CD4-positive, alpha-beta T cell treated with Interferon gamma for 1 hour (primary cell): ENCODE measurements around the gene CCR9.
A peak's percentile ranks its signal among the peaks of the same experiment; 100 is the strongest.
"Not testable (repeated sequence)": the region's sequence is repeated elsewhere in the genome, so short reads cannot be mapped to it uniquely, and the experiment has no call there.

Experiments
- DNase-seq: peaks from one replicate; pipeline ENCODE4 v3.0.0-alpha.2; 2020

The CCR9 gene, protein sequence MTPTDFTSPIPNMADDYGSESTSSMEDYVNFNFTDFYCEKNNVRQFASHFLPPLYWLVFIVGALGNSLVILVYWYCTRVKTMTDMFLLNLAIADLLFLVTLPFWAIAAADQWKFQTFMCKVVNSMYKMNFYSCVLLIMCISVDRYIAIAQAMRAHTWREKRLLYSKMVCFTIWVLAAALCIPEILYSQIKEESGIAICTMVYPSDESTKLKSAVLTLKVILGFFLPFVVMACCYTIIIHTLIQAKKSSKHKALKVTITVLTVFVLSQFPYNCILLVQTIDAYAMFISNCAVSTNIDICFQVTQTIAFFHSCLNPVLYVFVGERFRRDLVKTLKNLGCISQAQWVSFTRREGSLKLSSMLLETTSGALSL

DNA sequence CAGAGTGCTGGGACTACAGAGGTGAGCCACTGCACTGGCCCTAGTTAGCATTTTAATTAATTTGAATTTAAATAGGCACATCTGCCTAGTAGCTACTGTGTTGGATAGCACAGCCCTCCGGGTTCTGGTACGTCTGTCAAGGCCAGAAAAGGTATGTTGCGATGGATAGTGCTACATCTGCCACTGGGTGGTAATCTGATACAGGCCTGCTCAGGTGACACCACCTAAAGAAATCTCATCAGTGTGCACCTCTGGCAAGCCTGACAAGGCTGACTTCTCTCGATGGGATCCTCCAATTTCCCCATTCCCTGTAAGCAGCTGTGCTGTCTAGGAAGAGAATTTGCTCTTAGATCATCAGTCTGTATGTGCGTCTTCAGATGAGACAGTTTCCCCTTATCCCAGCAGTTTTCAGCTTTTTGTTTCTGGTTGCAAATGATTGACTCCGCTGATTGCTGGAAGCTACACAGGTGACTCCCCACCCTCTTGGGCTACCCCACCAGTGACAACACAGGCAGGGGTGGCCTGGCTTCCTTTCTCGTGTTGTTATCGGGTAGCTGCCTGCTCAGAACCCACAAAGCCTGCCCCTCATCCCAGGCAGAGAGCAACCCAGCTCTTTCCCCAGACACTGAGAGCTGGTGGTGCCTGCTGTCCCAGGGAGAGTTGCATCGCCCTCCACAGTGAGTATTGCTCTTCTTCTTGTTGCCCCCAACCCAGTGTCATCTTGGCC is at the start of gene CCR9:
CCR9 (plus strand) TSS at position 565 of the 727 bp plus-strand sequence. CDS start 8,391 bp downstream, outside the sequence.
- no peak for DNase-seq

DNA sequence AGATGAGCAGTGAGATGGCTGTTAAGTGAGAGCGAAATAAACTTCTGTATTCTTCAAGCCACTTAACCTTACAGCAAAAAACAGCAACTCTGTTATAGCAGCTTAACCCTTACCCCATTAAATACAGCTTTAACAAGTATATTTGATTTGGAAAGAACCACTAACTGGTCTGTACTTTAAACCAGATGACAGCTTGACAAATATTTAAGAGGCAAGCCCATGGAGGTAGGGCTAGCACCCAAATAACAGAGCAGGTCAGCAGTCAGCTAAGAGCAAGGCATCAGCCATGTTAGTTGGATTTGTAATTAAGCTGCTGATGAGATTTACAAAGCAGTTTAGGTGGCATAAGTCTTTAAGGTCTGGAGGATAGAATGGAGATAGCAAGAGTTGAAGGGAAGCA is 47.9 kb upstream of the CCR9 start:
- no peak for DNase-seq

DNA sequence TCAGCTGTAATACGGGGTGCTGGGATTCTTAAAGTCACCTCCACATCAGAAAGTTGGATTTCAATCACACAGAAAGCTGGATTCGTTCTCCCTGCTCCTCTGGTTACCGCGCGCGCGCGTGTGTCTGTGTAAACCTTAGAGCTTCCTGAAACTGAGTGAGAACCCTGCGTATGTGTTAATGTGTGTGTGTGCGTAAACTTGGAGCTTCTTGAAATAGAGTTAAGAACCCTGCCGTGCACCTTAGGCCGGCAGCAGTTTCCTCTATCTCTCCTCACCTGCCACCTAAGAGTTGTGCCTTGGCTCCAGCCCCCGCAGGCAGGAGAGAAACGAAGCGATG is 45.0 kb upstream of the CCR9 start:
- no peak for DNase-seq

DNA sequence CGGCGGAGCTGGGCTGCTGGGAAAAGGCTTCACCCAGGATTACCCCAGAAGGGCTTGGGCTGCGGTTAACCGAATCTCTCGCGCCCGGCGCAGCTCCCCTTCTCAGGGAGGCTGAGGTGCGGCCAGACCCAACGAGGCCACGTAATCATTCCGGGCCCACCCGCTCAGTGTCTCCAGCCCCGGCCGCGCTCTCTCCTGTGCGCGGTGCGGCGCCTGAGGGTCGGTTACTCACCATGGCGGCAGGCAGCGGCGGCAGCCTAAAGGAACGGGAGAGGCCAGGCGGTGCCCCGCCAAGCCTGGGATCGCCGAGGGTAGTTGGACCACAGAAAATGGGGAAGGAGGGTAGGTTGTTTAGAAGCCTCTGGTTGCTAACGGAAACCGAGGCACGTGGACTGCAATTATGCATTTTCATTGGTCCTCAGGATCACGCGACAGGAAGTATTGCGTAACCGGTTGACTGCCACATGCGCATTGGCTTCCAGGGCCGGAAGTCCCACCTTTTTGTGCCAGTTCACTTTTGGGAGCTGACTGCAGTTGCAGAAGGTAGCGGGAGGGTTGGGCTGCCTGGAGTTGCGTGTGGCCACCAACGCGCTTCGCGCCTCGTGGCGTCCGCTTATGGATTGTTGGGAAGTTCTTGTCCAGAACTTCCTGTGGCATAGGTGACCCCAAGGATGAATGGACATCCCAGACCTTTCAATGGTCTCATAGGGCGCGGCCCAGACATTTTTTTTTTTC is 44.4 kb upstream of the CCR9 start, which contains the start of gene LZTFL1:
LZTFL1 (minus strand) TSS at position 363 of the 735 bp plus-strand sequence; CDS start at position 235, 128 bp downstream.
- peak; percentile 93 for DNase-seq

DNA sequence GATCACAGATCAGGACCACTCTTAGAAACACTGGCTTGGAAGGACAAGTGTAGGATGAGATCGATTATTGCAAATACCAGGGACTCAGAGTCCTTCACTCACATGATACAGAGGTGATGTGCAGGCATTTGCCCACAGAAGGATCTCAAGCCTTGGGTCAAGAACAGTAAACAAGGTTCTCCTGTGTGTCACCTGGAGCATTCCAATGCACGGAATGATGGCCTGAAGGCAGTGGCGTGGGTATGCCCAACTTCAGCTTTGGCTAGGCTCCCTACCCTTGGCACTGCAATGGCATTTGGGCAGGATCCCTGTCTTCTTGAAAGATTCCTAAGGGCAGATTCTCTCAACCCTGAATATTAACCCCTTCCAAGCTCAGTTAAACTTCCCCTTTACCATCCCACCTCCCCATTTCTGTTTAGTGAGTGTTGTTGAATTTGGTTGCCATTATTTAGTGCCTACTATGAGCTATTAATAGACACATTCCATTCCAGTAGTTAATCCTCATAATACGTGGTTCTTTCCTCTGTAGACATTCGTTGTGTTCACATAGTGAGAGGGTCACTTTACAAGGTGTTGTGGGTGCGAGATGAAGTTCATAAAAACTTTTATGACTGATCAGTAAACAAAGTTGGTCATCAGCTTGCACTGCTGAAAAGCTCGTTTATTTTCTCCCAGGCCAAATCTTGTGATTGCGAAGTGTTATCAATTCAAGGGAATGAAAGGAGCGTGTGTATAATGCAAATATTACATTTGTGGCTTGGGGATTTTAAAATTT is 43.3 kb upstream of the CCR9 start:
- DNase-seq = no peak

DNA sequence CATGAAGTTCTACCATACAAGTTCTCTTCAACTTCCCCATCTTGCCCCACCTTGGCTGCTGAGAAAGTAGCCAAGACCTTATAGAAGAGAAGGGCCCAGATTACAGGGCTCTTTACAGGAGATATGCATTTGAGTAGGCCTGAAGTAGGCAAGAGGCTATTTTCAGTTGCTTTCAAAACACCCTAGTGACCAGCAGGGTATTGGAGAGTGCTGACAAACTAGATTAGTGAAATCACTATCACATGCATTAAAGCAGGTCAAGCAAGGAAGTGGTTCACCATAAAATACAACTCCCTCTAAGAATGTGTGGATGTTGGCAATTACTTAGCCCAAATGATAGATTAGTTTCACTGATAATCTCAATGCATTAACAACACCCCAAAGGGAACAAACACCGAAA is 41.7 kb upstream of the CCR9 start:
- no peak for DNase-seq

DNA sequence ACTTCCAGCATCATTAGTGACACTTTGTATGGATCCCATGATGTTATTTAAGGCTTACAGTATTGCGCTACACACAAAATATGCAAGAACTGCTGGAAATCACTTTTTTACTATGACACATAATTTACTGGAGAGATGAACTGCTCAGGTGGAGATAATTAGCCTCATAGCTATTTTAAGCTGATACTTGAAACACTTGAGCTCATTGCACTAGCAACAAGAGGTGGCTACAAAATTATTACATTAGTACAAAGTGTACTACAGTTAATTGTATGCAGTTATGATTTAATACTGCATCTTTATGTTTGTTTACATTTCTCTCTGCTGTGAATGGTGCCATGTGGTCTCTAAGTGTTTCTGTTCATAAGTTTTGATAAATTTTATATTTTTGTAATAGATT is 38.0 kb upstream of the CCR9 start:
- no peak for DNase-seq

DNA sequence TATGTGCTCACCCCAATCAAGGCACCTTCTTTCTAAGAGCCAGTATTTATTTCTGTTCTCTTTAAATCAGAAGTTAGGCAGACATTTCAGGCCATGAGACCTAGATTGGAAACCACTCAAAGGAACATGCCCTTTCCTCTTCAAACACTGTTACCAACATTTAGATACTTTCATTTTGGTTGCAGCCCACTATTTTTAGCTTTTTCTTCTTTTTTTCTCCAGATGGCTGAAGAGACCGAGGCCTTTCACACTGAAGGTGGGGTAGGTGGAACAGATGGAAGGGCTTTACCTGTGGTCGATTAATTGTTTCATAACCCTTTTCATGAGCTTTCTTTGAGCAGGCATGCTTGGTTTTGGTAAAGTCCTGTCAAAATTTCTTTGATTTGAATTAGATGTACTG is 33.5 kb upstream of the CCR9 start:
- DNase-seq = no peak

DNA sequence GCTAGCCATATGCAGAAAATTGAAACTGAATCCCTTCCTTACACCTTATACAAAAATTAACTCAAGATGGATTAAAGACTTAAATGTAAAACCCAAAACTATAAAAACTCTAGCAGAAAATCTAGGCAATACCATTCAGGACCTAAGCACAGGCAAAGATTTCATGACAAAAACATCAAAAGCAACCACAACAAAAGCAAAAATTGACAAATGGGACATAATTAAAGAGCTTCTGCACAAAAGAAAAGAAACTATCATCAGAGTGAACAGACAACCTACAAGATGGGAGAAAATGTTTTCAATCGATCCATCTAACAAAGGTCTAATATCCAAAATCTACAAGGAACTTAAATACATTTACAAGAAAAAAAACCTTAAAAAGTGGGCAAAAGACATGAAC is 30.0 kb upstream of the CCR9 start:
- DNase-seq = not testable (repeated sequence)

DNA sequence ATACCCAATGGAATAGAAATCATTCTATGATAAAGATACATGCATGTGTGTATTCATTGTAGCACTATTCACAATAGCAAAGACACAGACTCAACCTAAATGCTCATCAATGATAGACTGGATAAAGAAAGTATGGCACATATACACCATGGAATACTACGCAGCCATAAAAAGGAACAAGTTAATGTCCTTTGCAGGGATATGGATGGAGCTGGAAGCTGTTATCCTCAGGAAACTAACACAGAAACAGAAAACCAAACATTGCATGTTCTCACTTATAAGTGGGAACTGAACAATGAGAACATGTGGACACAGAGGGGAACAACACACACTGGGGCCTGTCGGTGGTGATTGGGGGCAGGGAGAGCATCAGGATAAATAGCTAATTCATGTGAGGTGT is 29.3 kb upstream of the CCR9 start:
- not testable (repeated sequence) for DNase-seq

DNA sequence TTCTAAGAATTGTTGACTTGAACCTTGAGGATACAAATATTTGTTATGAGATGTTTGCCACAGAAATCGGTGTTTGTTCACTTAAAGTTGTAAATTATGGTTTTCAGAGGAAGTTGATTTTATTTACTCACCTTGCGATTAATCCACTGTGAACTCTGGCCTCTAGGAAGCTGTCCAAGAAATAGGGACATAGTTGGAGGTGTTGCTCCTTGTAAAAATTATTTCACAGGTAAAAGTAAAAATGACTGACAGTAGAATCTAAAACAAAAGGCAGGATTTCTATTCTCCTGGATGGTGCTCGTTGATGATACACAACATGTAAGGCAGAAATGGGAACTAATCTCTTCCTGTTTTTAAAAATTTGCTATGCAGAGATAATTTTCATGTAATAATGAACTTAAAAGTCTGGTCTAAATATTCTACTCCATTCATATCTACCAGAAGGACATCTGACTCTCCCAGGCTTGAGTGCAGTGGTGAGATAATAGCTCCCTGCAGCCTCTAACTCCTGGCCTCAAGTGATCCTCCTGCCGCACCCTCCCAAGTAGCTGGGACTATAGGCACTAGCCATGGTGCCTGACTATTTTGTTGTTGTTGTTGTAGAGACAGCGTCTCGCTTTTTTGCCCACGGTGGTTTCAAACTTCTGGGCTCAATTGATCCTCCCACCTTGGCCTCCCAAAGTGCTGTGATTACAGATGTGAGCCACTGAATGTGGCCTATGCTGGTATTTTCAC is 27.4 kb upstream of the CCR9 start:
- DNase-seq = no peak

DNA sequence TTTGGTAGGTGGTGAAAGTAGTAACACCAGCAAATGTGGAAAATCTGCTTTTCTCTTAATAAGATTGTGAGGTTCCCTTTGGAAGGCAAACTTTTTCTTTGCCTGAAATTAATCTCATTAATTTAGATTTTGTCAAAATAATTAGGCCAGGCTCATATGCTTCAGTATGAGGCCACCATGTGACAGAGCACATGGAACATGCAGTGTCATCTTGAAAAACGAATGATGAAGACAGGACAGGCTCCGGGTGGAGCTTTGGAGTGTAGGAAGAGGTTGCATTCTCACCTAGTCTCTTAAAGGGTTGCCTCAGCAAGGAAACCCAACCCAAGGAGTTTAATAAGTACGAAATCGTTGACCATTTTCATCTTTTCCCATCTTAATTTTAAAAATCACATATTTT is 25.9 kb upstream of the CCR9 start:
- DNase-seq = no peak

DNA sequence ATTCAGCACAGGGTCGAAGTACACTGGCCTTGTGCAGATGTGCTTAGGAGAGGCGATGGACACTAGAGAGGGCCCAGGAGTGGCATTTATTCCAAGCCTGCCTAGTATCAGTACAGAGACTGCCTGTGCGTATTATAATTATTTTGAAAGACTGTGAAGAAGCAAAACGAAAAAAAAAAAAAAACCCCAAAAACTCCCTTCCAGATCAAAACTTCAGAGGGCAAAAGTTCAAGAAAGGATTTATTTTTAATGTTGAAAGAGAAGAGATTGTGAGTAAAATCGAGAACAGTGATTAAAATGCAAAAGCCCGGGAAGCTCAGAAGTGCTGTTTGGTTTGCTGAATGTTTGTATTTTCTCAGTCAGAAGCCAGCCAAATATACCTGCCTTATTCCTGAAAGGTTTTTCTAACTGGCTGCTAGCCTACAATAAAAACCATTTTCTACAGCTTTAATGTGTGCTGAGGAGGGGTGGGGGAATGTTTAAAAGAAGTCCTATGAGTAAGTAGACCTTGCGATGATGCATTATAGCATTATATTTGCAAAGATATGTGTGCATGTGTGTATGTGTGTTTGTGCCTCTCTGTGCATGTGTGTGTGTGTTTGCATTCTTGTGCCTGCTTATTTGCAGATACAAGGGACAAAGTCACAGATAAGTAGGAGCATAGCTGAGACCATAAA is 25.2 kb upstream of the CCR9 start:
- no peak for DNase-seq

DNA sequence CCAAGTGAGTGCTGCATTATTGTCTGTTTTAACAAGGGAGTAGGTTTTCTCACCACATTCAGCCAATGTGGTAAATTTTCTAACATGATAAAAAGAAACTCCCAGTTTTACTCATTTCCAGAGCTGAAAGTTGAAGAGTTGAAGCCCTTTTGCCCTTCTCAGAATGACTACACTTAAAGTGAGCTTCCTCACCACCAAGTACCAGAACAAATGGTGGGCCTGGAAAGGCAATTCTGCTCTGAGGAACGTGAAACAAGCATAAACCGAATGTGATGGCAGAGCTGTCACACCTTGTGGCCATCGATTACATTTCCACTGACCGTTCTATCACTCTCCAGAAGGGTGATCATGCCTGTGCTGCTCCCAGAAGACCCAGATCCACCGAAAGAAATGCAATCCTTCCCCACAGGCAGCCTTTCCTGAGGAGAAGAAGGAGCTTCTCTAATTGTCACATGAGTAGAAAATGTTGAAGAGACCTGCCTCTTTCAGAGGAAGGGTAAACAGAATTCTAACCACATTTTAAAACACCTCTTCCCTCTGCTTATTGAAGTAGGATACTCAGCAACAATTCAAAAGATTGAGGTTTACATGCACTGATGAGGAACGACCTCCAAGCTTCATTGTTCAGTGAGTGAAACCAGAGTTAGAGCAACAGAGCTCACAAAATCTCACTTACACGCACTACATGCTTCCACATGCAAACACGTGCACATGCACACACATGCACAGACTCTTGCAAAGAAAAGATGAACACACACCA is 21.4 kb upstream of the CCR9 start:
- no peak for DNase-seq

DNA sequence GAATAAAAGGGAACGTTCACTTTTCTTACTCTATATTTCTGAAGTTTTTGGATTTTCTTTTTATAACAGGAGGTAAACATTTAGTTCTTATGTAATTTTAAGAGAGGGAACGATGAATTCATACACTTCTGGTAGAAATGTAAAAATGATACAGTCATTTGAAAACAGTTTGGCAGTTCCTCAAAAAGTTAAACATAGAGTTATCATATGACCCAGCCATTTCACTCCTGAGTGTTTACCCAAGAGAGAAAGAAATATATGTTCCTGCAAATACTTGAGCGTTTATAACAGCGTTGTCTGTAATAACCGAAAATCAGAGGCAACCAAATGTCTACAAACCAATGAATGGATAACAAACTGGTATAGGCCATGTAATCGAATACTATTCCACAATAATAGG is 20.8 kb upstream of the CCR9 start:
- no peak for DNase-seq

DNA sequence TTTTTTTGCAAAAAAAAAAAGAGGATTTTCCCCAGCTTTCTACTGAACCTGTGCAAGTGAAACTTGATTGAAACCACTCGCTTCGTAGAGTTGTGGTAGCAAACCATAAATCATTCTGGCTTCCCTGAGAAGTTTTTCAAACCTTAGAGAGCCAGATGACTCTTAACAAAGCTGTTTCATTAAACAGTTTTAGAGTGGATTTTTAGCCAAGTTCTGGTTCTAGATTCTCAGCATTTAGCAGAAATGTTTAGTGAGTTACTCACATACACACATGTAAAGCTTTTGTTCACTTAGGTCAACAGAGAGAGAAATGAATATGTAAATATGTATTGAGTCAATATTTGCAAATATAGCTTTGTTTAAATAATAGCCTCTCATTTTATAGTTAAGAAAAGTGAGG is 18.1 kb upstream of the CCR9 start:
- DNase-seq = no peak

DNA sequence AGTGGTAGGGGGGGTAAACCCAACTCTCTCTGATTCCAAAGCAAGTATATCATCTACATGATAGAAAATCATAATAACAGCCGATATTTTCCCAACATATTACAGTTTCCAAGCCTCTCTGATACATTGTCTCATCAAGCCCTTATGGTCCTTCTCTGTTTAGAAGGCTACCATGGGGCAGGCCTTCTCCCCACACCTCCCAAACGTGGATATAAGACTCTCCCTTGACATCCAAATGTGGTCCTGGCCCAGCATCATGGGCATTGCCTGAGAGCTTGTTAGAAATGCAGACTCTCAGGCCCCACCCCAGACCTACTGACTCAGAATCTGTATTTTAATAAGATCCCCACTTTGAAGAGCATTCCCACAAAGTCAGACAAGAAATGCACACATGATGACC is 17.7 kb upstream of the CCR9 start:
- no peak for DNase-seq

DNA sequence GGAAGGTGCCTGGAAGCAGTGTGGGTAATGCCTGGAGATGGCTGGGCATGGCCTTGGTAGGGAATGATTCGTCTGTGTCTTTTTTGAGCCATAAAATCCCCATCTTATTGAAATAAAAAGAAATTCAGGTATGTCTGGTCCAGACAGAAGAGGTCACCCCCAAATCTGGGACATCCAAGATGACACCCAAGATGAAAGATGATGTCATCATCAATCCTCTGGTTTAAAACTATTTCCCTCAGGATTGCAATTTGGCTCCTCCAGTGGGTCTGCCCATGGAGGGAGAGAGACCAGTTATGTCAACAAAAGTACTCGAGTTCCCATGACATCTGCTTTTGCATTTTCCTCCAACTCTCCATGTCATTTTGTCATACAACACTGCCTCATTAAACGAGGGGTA is 16.7 kb upstream of the CCR9 start:
- DNase-seq = no peak

DNA sequence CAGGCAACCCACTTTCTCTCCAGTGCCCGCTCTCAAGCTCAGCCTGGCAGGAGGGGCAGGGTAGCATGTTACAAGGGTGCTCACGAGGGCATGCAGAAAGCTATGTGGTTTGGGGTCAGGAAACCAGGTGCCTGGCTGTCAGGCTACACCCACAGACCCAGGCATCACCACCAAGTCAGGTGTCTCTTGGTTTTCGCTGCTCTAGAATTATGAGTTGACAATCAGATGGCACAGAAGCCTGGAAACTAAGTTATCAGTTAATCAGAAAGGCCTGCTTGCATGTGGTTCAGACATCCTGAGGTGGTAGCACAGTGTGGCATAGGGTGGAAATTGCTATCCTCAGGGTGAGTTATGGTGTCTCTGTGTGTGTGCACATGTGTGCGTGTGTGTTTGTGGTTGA is 16.2 kb upstream of the CCR9 start:
- DNase-seq = peak; percentile 68

DNA sequence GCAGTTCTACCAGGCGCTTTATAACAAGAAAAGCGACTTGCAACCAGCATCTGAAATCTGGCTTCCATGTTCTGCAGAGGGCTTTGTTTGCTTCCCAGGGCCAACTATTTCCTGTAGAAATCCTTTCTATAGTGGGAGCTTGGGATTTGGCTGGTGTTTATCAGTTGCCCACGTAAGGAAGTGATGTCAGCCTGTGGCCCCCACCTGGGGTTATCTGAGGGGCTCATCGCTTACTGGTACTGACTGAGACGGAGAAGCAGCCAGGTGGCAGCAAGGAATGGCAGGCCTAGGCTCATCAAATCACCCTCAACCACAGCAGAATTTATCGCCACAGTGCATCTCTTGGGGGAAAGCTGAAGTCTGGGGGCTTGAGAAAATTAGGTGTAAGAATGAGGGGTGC is 14.6 kb upstream of the CCR9 start:
- no peak for DNase-seq

DNA sequence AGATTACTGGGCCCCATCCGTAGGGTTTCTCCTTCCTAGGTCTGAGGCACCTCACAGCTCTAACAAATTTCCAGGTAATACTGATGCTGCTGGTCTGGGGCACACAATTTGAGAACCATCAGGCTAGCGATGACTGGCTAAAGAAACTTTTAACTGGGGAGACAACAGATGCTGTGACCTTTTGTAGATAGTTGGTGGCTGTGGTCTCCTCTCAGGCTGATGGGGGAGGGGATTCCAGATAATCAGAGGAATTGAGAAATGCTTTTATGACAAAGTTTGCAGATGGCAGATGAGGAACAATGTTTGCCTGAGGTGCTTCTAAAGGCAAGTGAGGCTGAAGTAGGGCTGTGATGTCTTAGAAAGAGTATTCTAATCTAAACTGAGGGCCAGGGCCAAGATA is 13.8 kb upstream of the CCR9 start:
- DNase-seq = no peak
